GM21515 (cell line): ENCODE results near the gene ETF1.

Experiments
- ATAC-seq: cut with Tn5 transposase; IDR thresholded peaks from one replicate; pipeline ENCODE4 v1.9.1; 2021; ENCODE audit not compliant: unreplicated experiment

ETF1 gene

GRCh38 chr5:138542956-138543729 lies at the start of gene ETF1:
ETF1 (minus strand) TSS chr5:138543236; CDS start chr5:138542918, 318 bp downstream.
- ATAC-seq = peak; percentile 88

DNA sequence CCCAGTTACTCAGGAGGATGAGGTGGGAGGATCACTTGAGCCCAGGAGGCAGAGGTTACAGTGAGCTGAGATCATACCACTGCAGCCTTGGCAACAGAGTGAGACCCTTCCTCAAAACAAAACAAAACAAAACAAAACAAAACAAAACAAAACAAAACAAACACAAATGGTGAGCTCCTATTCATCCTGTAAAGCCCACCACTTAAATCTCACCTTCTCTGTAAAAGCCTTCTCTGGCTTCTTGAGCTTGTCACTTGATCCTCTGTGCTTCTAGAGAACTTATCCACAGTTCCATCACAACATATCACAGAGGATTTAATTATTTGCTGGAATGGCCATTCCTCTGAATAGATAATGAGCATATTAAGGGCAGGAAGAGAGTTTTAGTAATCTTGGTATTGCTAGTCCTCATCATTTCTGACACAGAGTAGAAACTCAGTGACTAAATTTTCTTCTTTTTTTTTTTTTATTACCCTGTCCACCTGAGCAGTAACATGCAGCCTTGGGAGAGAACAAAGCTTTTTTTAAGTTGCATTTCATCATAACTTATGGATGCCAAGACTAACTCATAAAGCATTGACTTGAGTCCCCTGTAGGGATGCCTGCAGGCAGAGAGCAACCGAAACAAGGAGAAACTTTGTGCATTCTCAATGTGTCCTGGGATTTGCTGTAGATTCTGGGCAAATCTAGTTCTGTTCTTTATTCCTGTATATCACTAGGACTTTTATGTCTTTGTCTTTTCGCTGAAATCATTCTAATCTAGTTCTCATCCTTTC lies 45.2 kb upstream of the ETF1 start:
- no peak for ATAC-seq

GRCh38 chr5:138585157-138585556 lies 42.1 kb upstream of the ETF1 start:
- ATAC-seq = no peak

- no peak for ATAC-seq
These were observed 41.1 kb upstream of the ETF1 start for GRCh38 chr5:138583984-138584637.

DNA sequence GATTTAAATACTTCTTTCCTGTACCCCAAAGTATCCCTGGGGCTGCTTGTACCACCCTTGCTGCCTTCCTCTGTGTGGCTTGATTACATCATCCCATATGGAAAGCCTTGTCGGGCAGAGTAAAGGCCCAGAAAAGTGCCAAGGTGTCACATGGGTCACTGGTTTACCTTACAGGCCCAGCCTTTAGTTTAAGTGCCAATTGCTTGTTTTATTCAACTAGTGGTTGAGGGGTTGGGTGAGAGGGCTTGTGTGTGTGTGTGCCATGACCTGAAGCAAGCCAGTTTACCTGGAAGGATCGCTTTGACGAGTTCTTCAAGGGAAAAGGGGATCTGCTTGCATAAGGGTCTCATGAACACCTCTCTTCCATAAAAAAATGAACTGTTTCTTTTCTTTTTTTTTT lies 39.9 kb upstream of the ETF1 start:
- no peak for ATAC-seq

GRCh38 chr5:138580777-138581176 lies 37.7 kb upstream of the ETF1 start:
- no peak for ATAC-seq

DNA sequence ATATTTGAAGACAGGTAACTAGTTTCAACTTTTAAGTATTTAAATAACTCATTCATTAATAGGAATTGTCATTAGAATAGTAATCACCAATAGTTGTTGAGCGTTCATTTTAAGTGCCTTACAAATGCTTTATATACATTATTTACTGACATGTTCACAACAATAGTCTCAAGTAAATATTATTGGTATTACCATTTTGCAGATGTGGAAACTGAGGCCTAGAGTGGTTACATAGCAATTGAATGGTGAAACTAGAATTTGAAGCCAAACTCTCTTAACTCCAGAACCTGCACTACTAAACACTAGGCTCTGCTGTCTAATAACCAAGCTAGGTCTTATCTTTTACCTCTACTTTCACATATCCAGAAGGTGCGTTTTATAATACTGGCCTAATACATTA lies 37.0 kb upstream of the ETF1 start:
- ATAC-seq = no peak

DNA sequence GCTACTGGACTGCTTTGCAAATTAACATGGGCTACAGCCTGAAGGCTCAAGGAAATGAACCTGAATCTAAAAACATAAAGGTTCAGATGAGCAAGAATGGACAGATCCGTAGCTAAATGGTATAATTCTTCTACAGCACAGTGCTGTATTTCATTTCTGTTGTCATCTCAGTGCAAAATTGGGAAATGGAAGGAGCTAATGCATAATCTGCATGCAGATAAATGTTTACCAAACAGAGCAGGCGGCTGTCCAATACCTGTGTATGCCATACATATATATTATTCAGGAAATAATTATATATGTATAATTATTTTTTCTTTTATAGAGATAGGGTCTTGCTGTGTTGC lies 36.5 kb upstream of the ETF1 start:
- ATAC-seq = no peak

GRCh38 chr5:138577452-138577851 lies 34.4 kb upstream of the ETF1 start:
- ATAC-seq = no peak

DNA sequence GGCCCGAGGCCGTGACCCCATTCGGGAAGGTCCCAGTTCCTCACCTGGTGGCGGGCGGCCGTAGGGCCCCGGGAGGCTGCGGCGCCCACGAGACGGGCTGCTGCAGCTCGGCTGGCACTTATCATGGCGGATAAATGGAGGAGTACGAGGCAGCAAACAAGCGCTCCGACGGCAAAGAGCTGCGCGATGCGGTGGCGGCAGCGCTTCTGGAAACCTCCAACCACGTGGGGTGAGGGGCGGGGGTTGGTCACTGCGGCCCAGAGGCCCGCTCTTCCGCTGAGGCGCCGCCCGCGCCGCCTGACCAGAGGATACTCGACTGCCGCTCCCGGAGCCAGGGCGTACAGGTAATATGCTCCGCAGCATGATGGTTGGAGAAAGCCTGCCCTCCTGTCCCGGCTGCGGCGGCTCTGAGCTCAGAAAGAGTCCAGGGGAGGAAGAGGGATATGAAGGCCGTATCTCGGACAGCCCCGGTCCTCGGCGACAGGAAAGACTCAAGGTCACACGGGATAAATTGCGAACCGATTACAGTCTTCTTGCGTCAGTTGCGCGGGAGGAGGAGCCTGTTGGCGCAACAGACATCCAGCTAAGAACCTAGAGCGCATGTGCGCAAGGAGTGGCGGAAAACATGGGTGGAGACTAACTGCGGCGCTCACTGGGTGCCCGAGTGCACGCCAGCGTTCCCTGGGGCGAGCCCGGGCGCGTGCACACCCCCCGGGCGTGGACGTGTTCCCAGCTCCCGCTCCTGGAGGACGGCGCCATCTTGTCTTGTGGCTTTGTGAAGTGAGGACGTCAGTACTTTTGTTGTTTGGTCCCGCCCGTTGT lies 32.4 kb upstream of the ETF1 start, which contains the start of gene HSPA9:
Gene HSPA9 (minus strand): TSS at position 208 of the 822 bp plus-strand sequence. CDS start 83 bp downstream, at position 125.
- ATAC-seq = peak; percentile 86

DNA sequence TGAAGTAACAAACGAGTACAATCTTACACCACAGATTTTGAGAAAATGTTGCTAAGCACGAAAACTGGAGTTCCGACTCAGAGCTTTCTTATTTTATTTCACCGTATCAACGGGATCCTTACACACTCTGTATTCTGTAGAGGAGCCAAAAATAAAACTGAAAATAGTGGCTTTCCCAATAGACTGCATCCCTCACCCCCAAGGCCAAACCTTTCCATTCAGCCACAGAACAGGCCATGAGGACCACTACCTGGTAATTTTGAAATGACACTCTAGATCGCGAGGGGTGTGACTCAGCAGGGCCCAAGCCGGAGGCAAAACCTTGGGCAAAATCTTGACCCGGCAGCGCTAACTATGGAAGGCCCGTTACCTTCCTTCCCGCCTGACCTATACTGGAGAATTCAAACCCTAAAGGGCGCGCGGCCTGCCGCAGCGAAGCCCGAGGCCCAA lies 31.7 kb upstream of the ETF1 start:
- peak; percentile 33 for ATAC-seq

- no peak for ATAC-seq
These were observed 31.1 kb upstream of the ETF1 start for GRCh38 chr5:138573949-138574670.

- ATAC-seq = no peak
These were observed 30.2 kb upstream of the ETF1 start for GRCh38 chr5:138573223-138573622.

- ATAC-seq = no peak
These were observed 27.8 kb upstream of the ETF1 start for GRCh38 chr5:138570871-138571270.

DNA sequence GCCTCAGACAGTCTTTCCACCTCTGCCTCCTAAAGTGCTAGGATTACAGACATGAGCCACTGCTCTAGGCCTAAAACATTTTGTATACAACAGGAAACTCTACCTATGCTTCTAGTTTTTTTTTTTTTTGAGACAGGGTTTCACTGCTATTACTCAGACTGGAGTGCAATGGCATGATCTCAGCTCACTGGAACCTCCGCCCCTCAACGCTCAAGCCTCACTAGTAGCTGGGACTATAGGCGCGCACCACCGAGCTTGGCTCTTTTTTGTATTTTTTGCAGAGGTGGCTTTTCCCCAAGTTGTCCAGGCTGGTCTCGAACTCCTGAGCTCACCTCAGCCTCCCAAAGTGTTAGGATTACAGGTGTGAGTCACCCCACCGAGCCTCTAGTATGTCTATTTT lies 26.7 kb upstream of the ETF1 start:
- ATAC-seq = no peak

- no peak for ATAC-seq
These were observed 25.2 kb upstream of the ETF1 start for GRCh38 chr5:138568061-138568824.

DNA sequence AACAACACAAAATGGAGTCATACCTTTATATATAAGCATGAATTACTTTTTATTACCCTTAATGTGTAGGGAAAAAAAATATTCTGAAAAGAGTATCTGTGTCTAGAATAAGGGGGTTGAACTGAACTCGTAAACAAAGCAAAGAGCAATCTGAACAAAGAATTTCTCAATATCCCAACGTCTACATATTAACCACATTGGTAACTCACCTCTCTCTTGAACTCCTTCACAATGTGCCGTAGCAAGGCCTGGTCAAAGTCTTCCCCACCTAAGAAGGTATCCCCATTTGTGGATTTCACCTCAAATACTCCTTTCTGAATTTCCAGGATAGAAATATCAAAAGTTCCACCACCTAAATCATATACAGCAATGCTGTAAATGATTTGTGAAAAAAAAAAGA lies 23.8 kb upstream of the ETF1 start:
- ATAC-seq = no peak

GRCh38 chr5:138565100-138565821 lies 22.2 kb upstream of the ETF1 start:
- ATAC-seq = no peak

DNA sequence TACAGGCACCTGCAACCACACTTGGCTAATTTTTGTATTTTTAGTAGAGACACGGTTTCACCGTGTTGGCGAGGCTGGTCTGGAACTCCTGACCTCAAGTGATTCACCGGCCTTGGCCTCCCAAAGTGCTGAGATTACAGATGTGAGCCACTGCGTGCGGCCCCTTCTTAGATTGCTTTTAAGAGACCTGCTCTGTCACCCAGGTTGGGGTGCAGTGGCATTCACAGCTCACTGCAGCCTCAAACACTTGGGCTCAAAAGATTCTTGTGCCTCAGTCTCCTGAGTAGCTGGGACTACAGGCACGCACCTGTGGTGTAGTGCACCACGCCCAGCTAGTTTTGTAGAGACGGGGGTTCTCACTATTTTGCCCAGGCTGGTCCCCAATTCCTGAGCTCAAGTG lies 21.2 kb upstream of the ETF1 start:
- ATAC-seq = no peak
